Measurements from ENCODE around the gene CHRDL2. TPM values are rescaled to one million over a fixed set of nuclear protein-coding genes. Genes with fewer than 3 reads are reported as not detected.

The CHRDL2 gene
- total and polyA plus RNA-seq, 4 donors = 0.11 to 2.1 (median 0.99) TPM

DNA sequence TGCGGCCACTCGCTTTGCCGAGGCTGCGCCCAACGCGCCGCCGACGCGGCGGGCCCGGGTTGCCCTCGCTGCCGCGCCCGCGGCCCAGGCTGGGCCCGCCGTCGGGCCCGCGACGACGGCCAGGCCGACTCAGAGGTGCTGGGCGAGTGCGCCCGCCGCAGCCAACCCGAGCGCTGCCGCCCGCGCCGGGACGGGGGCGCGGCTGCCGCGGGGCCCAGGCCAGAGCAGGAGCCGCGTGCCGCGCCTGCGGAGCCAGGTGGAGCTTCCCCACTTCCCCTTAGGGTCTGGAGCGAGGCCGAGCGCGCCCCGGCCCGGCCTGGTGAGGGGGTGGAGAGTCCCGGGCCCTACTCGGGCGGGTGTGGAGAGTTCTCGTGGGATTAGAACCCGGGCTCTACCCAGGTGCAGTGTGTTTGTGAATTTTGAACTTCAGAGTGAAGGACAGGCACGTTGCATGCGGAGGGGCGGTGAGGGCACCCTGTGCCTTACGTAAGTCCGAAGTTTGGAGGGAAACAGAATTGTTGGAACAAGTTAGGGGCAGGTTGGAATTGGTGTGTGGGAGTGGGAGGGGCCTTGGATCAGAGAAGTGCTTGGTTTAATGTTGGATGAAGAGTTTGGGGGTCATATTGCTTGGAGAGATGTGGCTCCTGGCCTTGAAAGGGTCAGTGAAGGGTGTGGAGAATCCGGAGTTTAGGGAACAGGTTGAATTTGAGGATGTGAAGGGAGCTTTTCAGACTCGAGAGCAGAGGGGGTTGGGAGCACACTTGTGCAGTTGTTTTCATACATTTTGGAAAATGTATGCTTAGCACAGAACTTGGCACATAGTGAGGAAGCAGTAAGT lies 18.1 kb upstream of the CHRDL2 start:
- Histone ChIP-seq H3K4me3 (ENCODE audit: low read depth, low read length) (peak overlapping the region; percentile 64), H3K36me3 (ENCODE audit: control insufficient read depth, insufficient read depth, low read length) (no peaks in the 10 kb centered on the region), H3K27me3 (ENCODE audit: control insufficient read depth, insufficient read depth, low read length) (no peaks in the 10 kb centered on the region), H3K27ac (ENCODE audit: low read depth, low read length) (peak overlapping the region; percentile 79), H3K4me1 (ENCODE audit: control insufficient read depth, insufficient read depth, low read length) (peaks cover 8% of the 10 kb centered on the region), H3K9me3 (ENCODE audit: control insufficient read depth, insufficient read depth, low read length) (no peaks in the 10 kb centered on the region)
- DNase-seq (ENCODE audit: low read depth in 4 of 6, low spot score in 6 of 6) = peak in 2 of 6 donors; percentile 57 to 65
- WGBS (ENCODE audit: insufficient coverage) = under 1% methylated on average over 63 of the region's 63 CpGs

DNA sequence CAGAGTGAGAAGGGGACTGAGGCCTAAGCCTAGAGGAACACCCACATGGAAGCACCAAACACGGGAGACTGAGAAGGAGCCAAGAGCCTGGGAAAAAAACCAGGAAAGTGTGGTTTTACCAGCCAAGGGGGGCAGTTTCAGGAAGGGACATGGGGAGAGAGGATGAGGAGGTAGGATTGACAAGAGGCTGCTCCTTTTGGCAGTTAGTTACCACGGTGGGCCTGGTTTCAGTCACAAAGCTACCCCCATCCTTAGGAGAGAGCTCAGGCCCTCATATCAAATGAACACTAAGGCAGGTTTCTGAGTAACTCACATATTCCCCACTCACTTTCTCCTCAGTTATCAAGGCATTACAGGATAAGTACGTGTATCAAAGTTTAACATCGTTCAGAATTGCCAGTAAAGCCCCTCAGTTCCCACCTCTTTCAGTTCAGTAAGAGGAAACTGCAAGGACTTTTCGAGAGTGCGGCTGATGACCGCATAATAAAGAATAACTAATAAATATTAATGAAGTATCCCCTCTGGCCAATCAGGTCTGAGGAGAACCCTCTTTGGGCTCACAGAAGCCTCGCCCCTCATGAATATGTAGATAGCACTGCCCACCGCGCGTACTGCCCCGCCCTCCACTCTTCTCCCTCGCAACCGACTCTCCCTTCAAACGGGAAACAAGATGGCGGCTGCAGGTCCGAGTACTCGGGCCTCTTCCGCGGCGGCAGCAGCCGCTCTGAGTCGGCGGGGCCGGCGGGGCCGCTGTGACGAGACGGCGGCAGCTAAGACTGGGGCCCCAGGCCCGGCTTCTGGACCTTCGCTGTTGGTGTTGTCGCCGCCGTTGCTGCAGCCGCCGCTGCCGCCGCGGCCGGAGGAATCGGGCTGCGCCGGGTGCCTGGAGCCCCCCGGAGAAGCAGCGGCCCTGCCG lies 17.2 kb upstream of the CHRDL2 start, which contains the start of gene RNF169:
Gene RNF169 (plus strand): TSS at position 639 of the 916 bp plus-strand sequence. CDS start 32 bp downstream, at position 671.
- no peaks in the 10 kb centered on the region for H3K27me3 ChIP-seq (ENCODE audit: control insufficient read depth, insufficient read depth, low read length)
- DNase-seq (ENCODE audit: low read depth in 4 of 6, low spot score in 6 of 6) = peak; percentile 78 to 99 (median 88)
- peak within 1 kb of the TSS; percentile 87 for H3K27ac ChIP-seq (ENCODE audit: low read depth, low read length)
- no peaks in the 10 kb centered on the region for H3K9me3 ChIP-seq (ENCODE audit: control insufficient read depth, insufficient read depth, low read length)
- peak within 1 kb of the TSS; percentile 64 for H3K4me3 ChIP-seq (ENCODE audit: low read depth, low read length)
- H3K4me1 ChIP-seq (ENCODE audit: control insufficient read depth, insufficient read depth, low read length) = peaks cover 8% of the 10 kb centered on the region
- H3K36me3 ChIP-seq (ENCODE audit: control insufficient read depth, insufficient read depth, low read length) = no peaks in the 10 kb centered on the region
- WGBS (ENCODE audit: insufficient coverage) = 1% methylated on average over 42 of the region's 47 CpGs

- Histone ChIP-seq H3K27ac (ENCODE audit: low read depth, low read length) (no peak overlapping the region), H3K9me3 (ENCODE audit: control insufficient read depth, insufficient read depth, low read length) (no peaks in the 10 kb centered on the region), H3K4me3 (ENCODE audit: low read depth, low read length) (no peak overlapping the region), H3K27me3 (ENCODE audit: control insufficient read depth, insufficient read depth, low read length) (no peaks in the 10 kb centered on the region), H3K4me1 (ENCODE audit: control insufficient read depth, insufficient read depth, low read length) (peaks cover 8% of the 10 kb centered on the region), H3K36me3 (ENCODE audit: control insufficient read depth, insufficient read depth, low read length) (no peaks in the 10 kb centered on the region)
- 83% methylated on average over 1 of the region's 3 CpGs for WGBS (ENCODE audit: insufficient coverage)
- DNase-seq (ENCODE audit: low read depth in 4 of 6, low spot score in 6 of 6) = no peak
Observed at GRCh38 chr11:74746868-74747267, 15.6 kb upstream of the CHRDL2 start.

DNA sequence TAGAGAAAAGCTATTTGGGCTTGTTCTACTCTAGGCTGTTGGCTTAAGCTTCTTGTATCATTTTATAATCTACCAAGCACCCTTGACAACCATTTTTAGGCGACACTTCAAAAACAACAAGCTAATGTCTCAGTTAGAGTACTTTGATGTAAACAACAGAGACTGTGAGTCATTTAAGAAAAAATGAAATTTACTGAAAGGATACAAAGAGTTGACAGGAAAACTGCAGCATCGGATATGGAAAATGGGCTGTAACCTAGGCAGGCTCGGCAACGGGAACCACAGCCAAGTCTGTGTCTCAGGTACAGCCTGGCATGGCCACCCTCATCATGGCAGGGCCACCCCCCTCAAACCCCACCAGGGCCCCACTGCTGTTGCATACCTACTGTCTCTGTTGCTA lies 13.1 kb upstream of the CHRDL2 start:
- no peak for DNase-seq (ENCODE audit: low read depth in 4 of 6, low spot score in 6 of 6)
- WGBS (ENCODE audit: insufficient coverage) = 90% methylated on average over 2 of the region's 4 CpGs
- H3K36me3 ChIP-seq (ENCODE audit: control insufficient read depth, insufficient read depth, low read length) = no peaks in the 10 kb centered on the region

DNA sequence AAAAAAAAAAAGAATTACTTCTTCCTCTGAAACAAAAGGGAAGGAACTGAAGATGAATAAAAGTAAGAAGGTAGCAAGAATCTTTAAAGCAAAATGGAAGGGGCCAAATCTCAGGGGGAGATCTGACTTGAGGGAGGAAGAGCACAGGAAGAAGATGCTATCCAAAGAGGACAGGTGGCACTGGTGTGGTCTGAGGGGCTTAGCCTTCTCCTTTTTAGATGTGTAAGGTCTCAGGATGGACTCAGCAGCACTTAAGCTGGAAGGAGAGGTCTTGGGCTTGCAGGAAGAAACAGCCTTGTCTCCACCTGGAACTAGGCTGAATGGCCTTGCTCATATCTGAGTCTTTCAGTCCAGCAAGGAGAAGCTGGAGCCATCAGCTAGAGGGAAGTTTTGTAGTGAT lies 12.4 kb upstream of the CHRDL2 start:
- no peak for DNase-seq (ENCODE audit: low read depth in 4 of 6, low spot score in 6 of 6)
- no peaks in the 10 kb centered on the region for H3K36me3 ChIP-seq (ENCODE audit: control insufficient read depth, insufficient read depth, low read length)
- H3K4me1 ChIP-seq (ENCODE audit: control insufficient read depth, insufficient read depth, low read length) = peaks cover 5% of the 10 kb centered on the region
- H3K27me3 ChIP-seq (ENCODE audit: control insufficient read depth, insufficient read depth, low read length) = no peaks in the 10 kb centered on the region
- no peaks in the 10 kb centered on the region for H3K9me3 ChIP-seq (ENCODE audit: control insufficient read depth, insufficient read depth, low read length)
- H3K4me3 ChIP-seq (ENCODE audit: low read depth, low read length) = no peak overlapping the region
- no peak overlapping the region for H3K27ac ChIP-seq (ENCODE audit: low read depth, low read length)

More for the DNA sequence above, 13.1 kb upstream of the CHRDL2 start:
- H3K4me3 ChIP-seq (ENCODE audit: low read depth, low read length) = no peak overlapping the region
- H3K4me1 ChIP-seq (ENCODE audit: control insufficient read depth, insufficient read depth, low read length) = peaks cover 5% of the 10 kb centered on the region
- no peaks in the 10 kb centered on the region for H3K27me3 ChIP-seq (ENCODE audit: control insufficient read depth, insufficient read depth, low read length)
- no peaks in the 10 kb centered on the region for H3K9me3 ChIP-seq (ENCODE audit: control insufficient read depth, insufficient read depth, low read length)
- no peak overlapping the region for H3K27ac ChIP-seq (ENCODE audit: low read depth, low read length)

DNA sequence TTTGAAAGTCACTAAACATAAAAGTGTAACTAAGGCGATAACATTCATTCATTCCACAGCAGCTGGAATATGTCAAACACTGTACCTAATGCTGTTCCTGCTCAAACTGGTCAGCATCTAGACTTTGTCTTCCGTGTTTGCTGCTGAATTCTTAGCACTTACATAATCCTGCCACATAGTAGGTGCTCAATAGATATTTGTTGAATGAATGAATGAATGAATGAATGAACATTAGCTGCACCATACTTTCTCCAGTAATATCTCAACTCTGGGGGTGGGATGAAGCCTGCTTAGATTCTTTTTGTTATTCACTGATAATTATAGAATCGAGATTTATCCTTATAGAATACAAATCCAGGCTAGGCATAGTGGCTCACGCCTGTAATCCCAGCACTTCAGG lies 10.8 kb upstream of the CHRDL2 start:
- no peak overlapping the region for H3K4me3 ChIP-seq (ENCODE audit: low read depth, low read length)
- DNase-seq (ENCODE audit: low read depth in 4 of 6, low spot score in 6 of 6) = no peak
- no peaks in the 10 kb centered on the region for H3K9me3 ChIP-seq (ENCODE audit: control insufficient read depth, insufficient read depth, low read length)
- WGBS (ENCODE audit: insufficient coverage) = 100% methylated on average over 1 of the region's 4 CpGs
- no peaks in the 10 kb centered on the region for H3K4me1 ChIP-seq (ENCODE audit: control insufficient read depth, insufficient read depth, low read length)
- no peaks in the 10 kb centered on the region for H3K27me3 ChIP-seq (ENCODE audit: control insufficient read depth, insufficient read depth, low read length)
- H3K27ac ChIP-seq (ENCODE audit: low read depth, low read length) = no peak overlapping the region
- no peaks in the 10 kb centered on the region for H3K36me3 ChIP-seq (ENCODE audit: control insufficient read depth, insufficient read depth, low read length)

DNA sequence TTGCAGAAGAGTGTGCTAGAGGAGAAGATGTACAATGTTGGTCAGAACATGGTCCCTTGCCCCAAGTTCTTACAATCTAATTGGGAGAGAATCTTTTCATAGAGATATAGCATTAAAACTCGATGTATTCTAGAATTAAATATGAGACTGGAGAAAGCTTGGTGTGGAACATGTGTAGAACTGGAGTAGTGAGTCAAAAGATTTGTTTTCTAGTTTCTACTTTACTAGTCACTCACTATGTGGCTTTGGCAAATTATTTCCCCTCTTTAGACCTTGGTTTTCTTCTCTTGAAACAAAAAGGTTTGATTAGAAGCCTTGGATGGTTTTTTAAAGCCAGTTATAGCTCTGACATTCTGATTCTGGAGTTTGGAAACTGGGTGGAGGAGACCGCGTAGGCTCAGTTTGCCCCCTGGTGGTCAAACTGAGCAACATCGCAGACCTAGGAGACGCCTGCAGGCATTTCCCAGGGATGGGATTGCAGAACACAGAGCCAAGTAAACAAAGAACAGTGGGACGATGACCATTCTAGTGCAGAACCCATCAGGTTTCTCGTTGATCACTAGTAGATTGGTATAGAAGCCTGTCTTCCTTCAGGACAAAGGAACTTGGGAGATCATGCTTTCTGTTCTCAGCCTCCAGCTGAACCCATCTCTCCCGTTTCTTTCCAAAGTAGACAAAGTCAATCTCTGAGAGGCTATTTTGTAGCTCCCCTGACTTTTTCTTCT lies 8.5 kb upstream of the CHRDL2 start:
- WGBS (ENCODE audit: insufficient coverage) = 30% methylated on average over 7 of the region's 8 CpGs

DNA sequence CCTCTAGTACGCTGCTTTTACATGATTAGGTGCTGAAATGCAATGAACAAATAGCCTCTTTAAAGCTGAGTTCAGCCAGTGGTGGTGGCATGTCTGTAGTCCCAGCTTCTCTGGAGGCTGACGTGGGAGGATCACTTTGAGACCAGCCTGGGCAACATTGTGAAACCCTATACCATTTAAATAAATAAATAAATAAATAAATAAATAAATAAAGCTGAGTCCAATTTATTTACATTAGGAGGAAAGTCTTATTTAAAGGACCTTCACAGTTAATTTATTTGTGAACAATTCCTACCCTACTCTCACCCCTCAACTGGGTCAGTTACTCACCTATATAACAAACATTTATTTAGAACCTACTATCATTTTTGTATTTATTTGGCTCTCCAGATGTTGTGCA lies 4.8 kb upstream of the CHRDL2 start:
- Histone ChIP-seq H3K27me3 (ENCODE audit: control insufficient read depth, insufficient read depth, low read length) (peaks cover 20% of the 10 kb centered on the region), H3K4me1 (ENCODE audit: control insufficient read depth, insufficient read depth, low read length) (peaks cover 7% of the 10 kb centered on the region), H3K36me3 (ENCODE audit: control insufficient read depth, insufficient read depth, low read length) (no peaks in the 10 kb centered on the region), H3K9me3 (ENCODE audit: control insufficient read depth, insufficient read depth, low read length) (no peaks in the 10 kb centered on the region), H3K27ac (ENCODE audit: low read depth, low read length) (no peak overlapping the region), H3K4me3 (ENCODE audit: low read depth, low read length) (no peak overlapping the region)
- no peak for DNase-seq (ENCODE audit: low read depth in 4 of 6, low spot score in 6 of 6)
- 100% methylated on average over 1 of the region's 2 CpGs for WGBS (ENCODE audit: insufficient coverage)

More for the DNA sequence above, 8.5 kb upstream of the CHRDL2 start:
- no peak overlapping the region for H3K4me3 ChIP-seq (ENCODE audit: low read depth, low read length)
- no peaks in the 10 kb centered on the region for H3K27me3 ChIP-seq (ENCODE audit: control insufficient read depth, insufficient read depth, low read length)
- H3K27ac ChIP-seq (ENCODE audit: low read depth, low read length) = no peak overlapping the region
- peak in 2 of 6 donors; percentile 71 to 75 for DNase-seq (ENCODE audit: low read depth in 4 of 6, low spot score in 6 of 6)
- H3K4me1 ChIP-seq (ENCODE audit: control insufficient read depth, insufficient read depth, low read length) = no peaks in the 10 kb centered on the region
- H3K9me3 ChIP-seq (ENCODE audit: control insufficient read depth, insufficient read depth, low read length) = no peaks in the 10 kb centered on the region
- H3K36me3 ChIP-seq (ENCODE audit: control insufficient read depth, insufficient read depth, low read length) = no peaks in the 10 kb centered on the region

DNA sequence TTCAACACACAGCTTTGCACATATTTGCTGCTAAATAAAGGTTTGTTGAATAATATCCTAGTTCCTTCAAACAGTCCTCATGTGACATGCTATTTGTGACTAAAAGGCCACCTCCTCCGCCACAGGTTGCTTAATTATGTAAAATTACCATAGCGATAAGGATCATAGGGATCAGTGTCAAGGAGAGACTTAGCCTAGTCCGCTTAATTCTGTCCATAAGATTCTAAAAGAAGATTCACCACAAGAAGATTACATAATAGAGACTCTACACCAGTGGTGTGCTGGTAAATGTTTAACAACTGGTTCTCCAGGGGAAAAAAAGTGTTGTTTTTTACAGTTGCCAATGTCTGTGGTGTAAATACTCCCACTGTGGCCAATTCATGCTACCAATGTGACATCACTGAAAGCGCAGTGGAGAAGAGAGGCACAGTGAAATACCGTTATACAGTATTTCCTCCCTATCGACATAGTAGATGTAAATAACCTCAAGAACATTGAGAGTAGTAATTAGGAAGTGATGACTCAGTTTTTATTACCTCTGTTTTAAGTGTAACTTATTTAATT lies 4.2 kb upstream of the CHRDL2 start:
- H3K9me3 ChIP-seq (ENCODE audit: control insufficient read depth, insufficient read depth, low read length) = no peaks in the 10 kb centered on the region
- WGBS (ENCODE audit: insufficient coverage) = no CpG with 5 or more reads among the region's 6 CpGs

More for the DNA sequence above, 4.2 kb upstream of the CHRDL2 start:
- Histone ChIP-seq H3K4me3 (ENCODE audit: low read depth, low read length) (no peak overlapping the region), H3K4me1 (ENCODE audit: control insufficient read depth, insufficient read depth, low read length) (peaks cover 12% of the 10 kb centered on the region), H3K36me3 (ENCODE audit: control insufficient read depth, insufficient read depth, low read length) (no peaks in the 10 kb centered on the region), H3K27ac (ENCODE audit: low read depth, low read length) (no peak overlapping the region), H3K27me3 (ENCODE audit: control insufficient read depth, insufficient read depth, low read length) (peaks cover 26% of the 10 kb centered on the region)
- DNase-seq (ENCODE audit: low read depth in 4 of 6, low spot score in 6 of 6) = no peak

Data from spinal cord (tissue), 10 donors.